GM06990 (cell line): ENCODE data around the gene NR3C1.
A peak's percentile ranks its signal among the peaks of the same experiment; 100 is the strongest.

ENCODE experiments used
- DNase-seq: peaks from one replicate; pipeline ENCODE4 v3.0.0-alpha.2; 2011; ENCODE audit not compliant: insufficient read length; ENCODE audit errors: extremely low read depth
- H3K27me3 ChIP-seq: replicated peaks from 2 replicates; pipeline ENCODE4 v1.6.0; 2011; ENCODE audit warnings: low read length; ENCODE audit not compliant: control insufficient read depth, insufficient read depth
- H3K36me3 ChIP-seq: 2 replicates; pipeline ENCODE4 v1.5.1; 2011; ENCODE audit warnings: low read length; ENCODE audit not compliant: control insufficient read depth, insufficient read depth
- H3K4me3 ChIP-seq: replicated peaks from 2 replicates; pipeline ENCODE4 v1.5.1; 2011; ENCODE audit warnings: low read depth, mild to moderate bottlenecking, control low read depth, low read length
- CTCF ChIP-seq: IDR thresholded peaks from 2 replicates; pipeline ENCODE4 v1.5.1; 2011; ENCODE audit warnings: low read length, control low read depth, mild to moderate bottlenecking, inconsistent platforms; ENCODE audit not compliant: insufficient read depth, poor library complexity, severe bottlenecking

Gene NR3C1

GRCh38 chr5:143395638-143396352 is 7.7 kb downstream of the NR3C1 start:
- DNase-seq, result peak; percentile 41
- H3K27me3 ChIP-seq, result no peaks in the 10 kb centered on the region
- peaks cover 8% of the 10 kb centered on the region for H3K36me3 ChIP-seq
- peak overlapping the region; percentile 94 for H3K4me3 ChIP-seq
- no peak for TF ChIP-seq CTCF

GRCh38 chr5:143393524-143393923 is 10.0 kb downstream of the NR3C1 start:
- Histone ChIP-seq H3K36me3 (0 out of 2 replicates have a peak, but pooled peaks cover 1% of the 10 kb centered on the region), H3K27me3 (no peaks in the 10 kb centered on the region), H3K4me3 (peak overlapping the region; percentile 48)
- no peak for TF ChIP-seq CTCF
- no peak for DNase-seq

GRCh38 chr5:143390941-143391340 is 12.5 kb downstream of the NR3C1 start:
- TF ChIP-seq CTCF, result no peak
- Histone ChIP-seq H3K4me3 (no peak overlapping the region; the same call in 1 of the 2 replicates), H3K27me3 (no peaks in the 10 kb centered on the region), H3K36me3 (peaks cover 1% of the 10 kb centered on the region; the same call in 1 of the 2 replicates)
- no peak for DNase-seq

- no peaks in the 10 kb centered on the region for H3K27me3 ChIP-seq
- DNase-seq, result no peak
- no peak for TF ChIP-seq CTCF
- peaks cover 3% of the 10 kb centered on the region for H3K36me3 ChIP-seq
- H3K4me3 ChIP-seq, result no peak overlapping the region
Observed at GRCh38 chr5:143390258-143390657, 13.2 kb downstream of the NR3C1 start.

DNA sequence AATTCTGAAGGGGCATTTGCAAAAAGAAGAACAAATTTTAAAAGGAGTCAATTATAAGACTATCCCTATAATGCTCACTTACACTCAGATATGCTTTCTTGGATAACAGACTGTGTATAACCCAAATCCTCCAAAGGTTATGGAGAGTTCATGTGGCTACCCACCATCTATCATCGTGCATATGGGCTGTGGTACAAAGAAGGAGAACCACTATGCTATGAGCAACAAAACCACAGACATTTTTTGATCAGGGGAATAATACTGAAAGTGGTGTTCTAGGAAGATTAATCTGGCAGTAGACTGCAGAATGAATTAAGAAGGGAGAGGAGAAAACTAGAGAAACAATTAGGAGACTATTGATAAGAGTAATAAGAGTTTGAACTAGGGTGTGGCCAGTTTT is 16.8 kb downstream of the NR3C1 start:
- peaks cover 14% of the 10 kb centered on the region for H3K36me3 ChIP-seq

More for the DNA sequence above, 16.8 kb downstream of the NR3C1 start:
- Histone ChIP-seq H3K27me3 (no peaks in the 10 kb centered on the region), H3K4me3 (no peak overlapping the region)
- no peak for DNase-seq
- TF ChIP-seq CTCF, result no peak
